Measurements from ENCODE around the gene PCGF3. TPM values are rescaled to one million over a fixed set of nuclear protein-coding genes. Genes with fewer than 3 reads are reported as not detected.
A peak's percentile ranks its signal among the peaks of the same experiment; 100 is the strongest.
"Not testable (repeated sequence)": the region's sequence is repeated elsewhere in the genome, so short reads cannot be mapped to it uniquely, and the experiment has no call there.

The PCGF3 gene
- total RNA-seq, 1 donor = 43.1 TPM

DNA sequence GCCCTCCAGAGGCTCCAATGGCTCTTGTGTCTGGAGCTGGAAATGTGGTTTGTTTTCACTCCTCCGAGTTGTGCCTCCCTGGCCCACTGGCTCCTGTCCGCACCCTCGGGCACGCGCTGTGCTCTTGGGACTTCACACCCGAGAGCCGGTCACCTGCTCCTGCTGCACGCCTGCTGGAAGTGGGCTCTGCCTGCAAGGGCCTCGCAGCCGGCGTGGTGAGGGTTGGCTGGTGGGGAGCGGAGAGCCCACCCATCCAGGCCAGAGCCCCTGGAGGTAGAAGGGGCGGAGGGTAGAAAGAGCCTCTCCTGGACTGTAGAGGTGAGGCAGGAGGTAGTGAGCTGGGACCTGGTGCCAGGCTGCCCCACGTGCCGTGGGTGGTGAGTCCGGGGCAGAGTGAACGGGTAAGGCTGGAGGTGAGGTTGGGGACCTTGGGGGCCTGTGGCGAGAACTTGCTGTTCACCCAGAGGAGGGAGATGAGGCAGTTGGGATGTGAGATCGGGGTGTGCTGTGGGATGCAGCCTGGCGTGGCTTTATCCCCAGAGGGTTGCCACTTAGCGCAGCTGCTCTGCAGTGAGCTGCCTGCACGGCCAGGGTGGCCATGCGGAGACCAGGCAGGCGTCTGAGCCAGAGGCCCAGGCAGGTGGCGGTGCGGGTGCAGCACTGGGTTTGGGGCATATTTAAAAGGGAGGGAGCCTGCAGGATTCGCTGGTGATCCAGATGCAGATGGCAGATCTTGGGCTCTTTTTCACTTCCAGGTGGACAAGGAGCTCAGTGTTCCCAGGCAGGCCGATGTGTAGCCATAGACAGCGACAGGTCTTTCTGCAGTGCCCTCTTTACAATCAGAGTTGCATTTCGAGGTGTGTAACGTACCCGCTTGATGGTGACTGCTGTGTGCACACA lies 48.8 kb downstream of the PCGF3 start:
- H3K4me1 ChIP-seq (ENCODE audit: insufficient read depth, low read length) = peaks cover 24% of the 10 kb centered on the region
- peaks cover 43% of the 10 kb centered on the region for H4K20me1 ChIP-seq (ENCODE audit: insufficient read depth, low read length)
- peaks cover 35% of the 10 kb centered on the region for H3K79me2 ChIP-seq (ENCODE audit: insufficient read depth, low read length)
- no peaks in the 10 kb centered on the region for H3K9me3 ChIP-seq (ENCODE audit: low read depth, low read length)
- no peak overlapping the region for H3K27ac ChIP-seq (ENCODE audit: low read depth, low read length)
- H2AFZ ChIP-seq (ENCODE audit: low read length) = no peak overlapping the region
- H3K36me3 ChIP-seq (ENCODE audit: insufficient read depth, low read length) = peaks cover 39% of the 10 kb centered on the region
- no peak overlapping the region for H3K4me3 ChIP-seq (ENCODE audit: insufficient read depth, low read length)
- peak; percentile 58 for DNase-seq (ENCODE audit: insufficient read length, low spot score, missing footprints)
- no peak overlapping the region for H3K4me2 ChIP-seq (ENCODE audit: insufficient read depth, low read length)
- no peaks in the 10 kb centered on the region for H3K27me3 ChIP-seq (ENCODE audit: insufficient read depth, low read length)
- TF ChIP-seq, protein P1, sequence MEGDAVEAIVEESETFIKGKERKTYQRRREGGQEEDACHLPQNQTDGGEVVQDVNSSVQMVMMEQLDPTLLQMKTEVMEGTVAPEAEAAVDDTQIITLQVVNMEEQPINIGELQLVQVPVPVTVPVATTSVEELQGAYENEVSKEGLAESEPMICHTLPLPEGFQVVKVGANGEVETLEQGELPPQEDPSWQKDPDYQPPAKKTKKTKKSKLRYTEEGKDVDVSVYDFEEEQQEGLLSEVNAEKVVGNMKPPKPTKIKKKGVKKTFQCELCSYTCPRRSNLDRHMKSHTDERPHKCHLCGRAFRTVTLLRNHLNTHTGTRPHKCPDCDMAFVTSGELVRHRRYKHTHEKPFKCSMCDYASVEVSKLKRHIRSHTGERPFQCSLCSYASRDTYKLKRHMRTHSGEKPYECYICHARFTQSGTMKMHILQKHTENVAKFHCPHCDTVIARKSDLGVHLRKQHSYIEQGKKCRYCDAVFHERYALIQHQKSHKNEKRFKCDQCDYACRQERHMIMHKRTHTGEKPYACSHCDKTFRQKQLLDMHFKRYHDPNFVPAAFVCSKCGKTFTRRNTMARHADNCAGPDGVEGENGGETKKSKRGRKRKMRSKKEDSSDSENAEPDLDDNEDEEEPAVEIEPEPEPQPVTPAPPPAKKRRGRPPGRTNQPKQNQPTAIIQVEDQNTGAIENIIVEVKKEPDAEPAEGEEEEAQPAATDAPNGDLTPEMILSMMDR (IDR thresholded peaks at IDR 0.05; ENCODE audit: extremely low read depth, low read depth, low read length) = no peak

DNA sequence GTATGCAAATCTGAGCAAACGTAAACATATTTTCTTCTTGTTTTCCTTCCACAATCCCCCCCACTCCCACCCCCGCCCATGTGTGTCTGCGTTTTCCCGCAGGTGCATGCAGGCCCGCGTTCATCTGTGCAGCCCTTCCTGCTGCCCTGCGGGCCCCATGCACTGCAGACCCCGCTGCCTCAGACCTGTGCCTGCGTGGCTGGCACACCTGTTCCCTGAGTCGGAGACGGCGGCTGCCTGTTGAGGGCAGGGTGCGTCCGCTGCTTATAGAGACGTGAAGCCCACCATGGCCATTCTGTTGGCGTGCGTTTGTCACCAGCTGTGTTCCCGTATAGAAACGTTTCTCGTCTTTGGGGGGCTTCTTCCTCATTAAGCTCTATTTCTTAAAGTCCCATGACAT lies 51.5 kb downstream of the PCGF3 start:
- Histone ChIP-seq H3K36me3 (ENCODE audit: insufficient read depth, low read length) (peaks cover 36% of the 10 kb centered on the region), H3K79me2 (ENCODE audit: insufficient read depth, low read length) (peaks cover 20% of the 10 kb centered on the region), H3K27me3 (ENCODE audit: insufficient read depth, low read length) (no peaks in the 10 kb centered on the region), H3K27ac (ENCODE audit: low read depth, low read length) (no peak overlapping the region), H2AFZ (ENCODE audit: low read length) (no peak overlapping the region), H4K20me1 (ENCODE audit: insufficient read depth, low read length) (peaks cover 36% of the 10 kb centered on the region), H3K4me1 (ENCODE audit: insufficient read depth, low read length) (peaks cover 2% of the 10 kb centered on the region), H3K4me2 (ENCODE audit: insufficient read depth, low read length) (no peak overlapping the region), H3K4me3 (ENCODE audit: insufficient read depth, low read length) (no peak overlapping the region), H3K9me3 (ENCODE audit: low read depth, low read length) (no peaks in the 10 kb centered on the region)
- TF ChIP-seq, protein P1 (IDR thresholded peaks at IDR 0.05; ENCODE audit: extremely low read depth, low read depth, low read length) = no peak
- peak; percentile 26 for DNase-seq (ENCODE audit: insufficient read length, low spot score, missing footprints)

DNA sequence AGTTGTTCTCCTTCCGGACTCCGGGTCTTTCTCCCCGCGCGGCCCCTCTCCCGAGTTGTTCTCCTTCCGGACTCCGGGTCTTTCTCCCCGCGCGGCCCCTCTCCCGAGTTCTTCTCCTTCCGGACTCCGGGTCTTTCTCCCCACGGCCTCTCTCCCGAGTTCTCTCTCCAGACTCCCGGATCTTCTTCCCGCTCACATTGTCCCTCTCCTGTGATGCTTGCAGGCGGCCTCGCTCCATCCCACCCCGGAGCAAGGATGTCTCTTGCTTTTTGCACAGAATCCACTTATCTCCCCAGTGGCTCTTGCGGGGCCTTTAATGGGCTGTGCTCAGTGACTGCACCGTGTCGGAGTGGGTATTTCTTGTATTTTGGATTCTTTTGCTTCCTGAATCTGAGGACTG lies 54.2 kb downstream of the PCGF3 start:
- H3K9me3 ChIP-seq (ENCODE audit: low read depth, low read length); H3K27ac ChIP-seq (ENCODE audit: low read depth, low read length); H3K4me2 ChIP-seq (ENCODE audit: insufficient read depth, low read length); H3K79me2 ChIP-seq (ENCODE audit: insufficient read depth, low read length); H3K4me1 ChIP-seq (ENCODE audit: insufficient read depth, low read length); H3K4me3 ChIP-seq (ENCODE audit: insufficient read depth, low read length); H2AFZ ChIP-seq (ENCODE audit: low read length); H3K27me3 ChIP-seq (ENCODE audit: insufficient read depth, low read length); DNase-seq (ENCODE audit: insufficient read length, low spot score, missing footprints): not testable (repeated sequence)
- peaks cover 44% of the 10 kb centered on the region for H4K20me1 ChIP-seq (ENCODE audit: insufficient read depth, low read length)
- peaks cover 37% of the 10 kb centered on the region for H3K36me3 ChIP-seq (ENCODE audit: insufficient read depth, low read length)

DNA sequence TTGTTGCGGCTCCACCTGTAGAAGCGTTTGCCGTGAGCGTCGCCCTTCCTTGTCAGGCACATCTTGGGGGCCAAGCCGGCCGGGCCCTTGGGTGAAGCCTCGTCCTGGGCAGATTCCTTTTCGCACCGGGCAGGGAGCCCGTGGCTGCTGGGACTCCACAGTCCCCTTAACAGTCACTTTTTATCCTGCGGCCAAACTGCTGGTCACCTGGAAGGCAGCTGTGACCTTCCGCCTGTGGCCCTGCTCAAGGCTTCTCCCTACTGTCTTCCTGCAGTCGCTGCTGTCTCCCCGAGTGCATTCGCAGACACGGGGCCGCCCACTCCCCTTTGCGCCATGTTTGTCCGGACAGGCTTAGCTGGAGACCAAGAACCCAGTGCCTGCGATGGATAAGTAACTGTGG lies 55.0 kb downstream of the PCGF3 start:
- Histone ChIP-seq H3K27ac (ENCODE audit: low read depth, low read length) (no peak overlapping the region), H3K4me3 (ENCODE audit: insufficient read depth, low read length) (no peak overlapping the region), H3K79me2 (ENCODE audit: insufficient read depth, low read length) (peaks cover 6% of the 10 kb centered on the region), H3K4me2 (ENCODE audit: insufficient read depth, low read length) (no peak overlapping the region), H3K36me3 (ENCODE audit: insufficient read depth, low read length) (peaks cover 36% of the 10 kb centered on the region), H3K9me3 (ENCODE audit: low read depth, low read length) (no peaks in the 10 kb centered on the region), H2AFZ (ENCODE audit: low read length) (no peak overlapping the region), H3K27me3 (ENCODE audit: insufficient read depth, low read length) (no peaks in the 10 kb centered on the region), H4K20me1 (ENCODE audit: insufficient read depth, low read length) (peaks cover 43% of the 10 kb centered on the region), H3K4me1 (ENCODE audit: insufficient read depth, low read length) (peaks cover 3% of the 10 kb centered on the region)
- peak; percentile 11 for DNase-seq (ENCODE audit: insufficient read length, low spot score, missing footprints)
- TF ChIP-seq, protein P1 (IDR thresholded peaks at IDR 0.05; ENCODE audit: extremely low read depth, low read depth, low read length) = no peak

Data from osteoblast (primary cell).